GM19467 (cell line): ENCODE measurements around the gene GAS7.

Source experiments
- ATAC-seq: cut with Tn5 transposase; IDR thresholded peaks from one replicate; pipeline ENCODE4 v1.9.1; 2021; ENCODE audit warnings: mild to moderate bottlenecking, moderate library complexity; ENCODE audit not compliant: unreplicated experiment

Gene GAS7

DNA sequence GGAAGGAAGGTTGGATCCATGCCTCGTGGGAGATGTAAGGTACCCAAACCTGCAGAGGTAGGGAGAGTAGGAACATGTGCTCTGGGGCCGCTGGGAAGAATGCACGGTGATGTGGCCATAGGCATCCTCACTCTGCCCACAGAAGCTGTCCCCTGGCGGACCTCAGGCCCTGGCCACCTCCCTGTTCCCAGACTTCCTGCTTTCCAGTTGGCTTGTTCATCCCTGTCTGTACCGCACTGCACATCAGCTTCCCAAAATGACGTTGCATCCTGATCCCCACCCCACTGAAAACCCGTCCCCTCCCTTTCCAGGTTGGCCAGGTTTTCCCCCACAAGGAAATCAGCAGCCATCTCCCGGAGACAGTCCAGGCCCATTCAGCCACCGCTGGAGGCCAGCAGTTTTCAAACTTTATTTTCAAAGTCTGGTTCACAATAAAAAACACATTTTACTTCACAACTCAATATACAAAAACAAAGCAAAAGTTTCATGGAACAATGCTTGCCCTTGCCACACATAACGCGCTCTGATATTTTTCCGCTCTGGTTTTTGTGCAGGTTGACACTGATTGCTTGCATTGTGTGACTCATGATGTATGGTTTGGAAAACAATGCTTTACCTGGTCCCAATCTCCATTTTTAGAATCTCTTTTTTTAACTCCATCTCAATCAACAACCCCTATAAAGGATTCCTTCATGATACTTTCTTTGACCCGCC, 143.0 kb downstream of the GAS7 start:
- no peak for ATAC-seq

GRCh38 chr17:10053782-10054540, 144.4 kb downstream of the GAS7 start:
- no peak for ATAC-seq

- no peak for ATAC-seq
Measured at GRCh38 chr17:10052106-10052813, 146.1 kb downstream of the GAS7 start.

GRCh38 chr17:10051112-10051511, 147.3 kb downstream of the GAS7 start:
- no peak for ATAC-seq

- ATAC-seq = peak; percentile 34
Measured at GRCh38 chr17:10050597-10051101, 147.8 kb downstream of the GAS7 start.

GRCh38 chr17:10048629-10049350, 149.6 kb downstream of the GAS7 start:
- ATAC-seq = no peak

DNA sequence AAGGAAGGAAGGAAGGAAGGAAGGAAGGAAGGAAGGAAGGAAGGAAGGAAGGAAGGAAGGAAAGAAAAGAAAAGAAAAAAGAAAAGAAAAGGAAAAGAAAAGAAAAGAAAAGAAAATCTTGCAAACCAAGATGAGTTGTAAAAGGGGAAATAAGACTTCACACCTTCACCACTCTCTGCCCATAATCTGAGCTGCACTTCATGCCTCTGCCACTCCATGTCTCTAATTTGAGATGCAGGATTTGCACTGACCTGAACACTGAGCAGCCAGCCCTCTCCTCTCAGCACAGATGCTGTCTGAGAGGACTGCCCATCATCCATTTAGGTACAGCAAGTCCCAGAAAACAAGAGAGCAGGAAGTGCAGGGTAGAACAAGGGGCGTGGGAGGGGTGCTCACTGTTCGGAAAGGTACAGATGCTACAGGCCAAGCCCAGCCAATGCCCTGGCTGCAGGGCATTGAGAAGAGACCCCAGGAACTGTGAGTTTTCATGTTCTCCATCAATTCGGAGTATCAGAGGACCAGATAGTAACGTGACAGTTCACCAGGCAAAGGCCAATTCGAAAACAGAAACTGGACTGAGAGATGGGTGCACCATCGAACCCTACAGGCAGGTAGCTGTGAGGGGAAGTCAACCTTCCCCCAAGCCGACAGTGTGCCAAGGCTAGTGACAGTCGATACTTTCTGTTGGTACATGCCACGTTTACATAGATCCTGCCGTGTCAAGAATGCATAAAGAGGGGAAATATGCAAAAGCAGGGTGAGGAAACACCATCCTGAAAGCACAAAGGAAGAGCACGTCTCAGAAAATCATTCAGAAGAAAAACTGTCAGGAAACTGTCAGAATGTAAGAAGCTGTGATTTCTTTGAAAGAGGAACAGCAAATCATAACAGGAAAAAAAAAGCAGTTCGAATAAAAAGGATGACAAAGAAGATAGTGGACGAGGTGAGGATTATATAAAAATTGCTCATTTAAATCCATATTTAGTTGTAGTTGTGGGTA, 151.3 kb downstream of the GAS7 start:
- peak; percentile 53 for ATAC-seq

GRCh38 chr17:10045871-10046658, 152.3 kb downstream of the GAS7 start:
- no peak for ATAC-seq

DNA sequence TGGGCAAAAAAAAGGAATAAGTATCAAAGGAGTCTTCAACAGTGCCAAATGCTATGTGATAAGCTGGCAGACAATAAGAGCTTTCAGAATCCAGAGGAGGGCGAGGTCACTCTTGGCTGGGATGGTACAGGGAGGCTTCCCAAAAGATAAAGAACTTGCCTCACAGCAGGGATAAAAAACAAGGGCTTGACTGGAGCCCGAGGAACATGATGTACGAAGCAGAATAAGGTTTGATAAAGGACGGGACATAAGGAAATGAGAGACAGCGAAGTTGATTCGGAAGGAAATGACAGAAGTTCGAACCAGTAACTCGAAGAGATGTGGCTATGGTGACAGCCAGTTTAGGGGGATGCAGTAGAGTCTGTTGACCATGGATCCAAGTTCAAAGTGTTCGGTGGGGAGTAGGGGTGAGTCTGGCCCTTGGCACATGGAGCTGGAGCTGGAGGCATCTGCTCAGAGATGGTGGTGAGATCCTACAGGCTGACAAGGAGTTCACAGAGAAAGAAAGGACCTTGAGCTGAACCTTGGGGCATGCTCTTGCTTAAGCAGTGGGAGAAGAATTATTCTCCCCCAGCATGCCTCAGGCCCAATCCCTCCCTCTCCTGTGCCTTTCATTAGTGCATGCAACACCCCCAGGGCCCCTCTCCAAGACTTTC, 155.7 kb downstream of the GAS7 start:
- no peak for ATAC-seq

- peak; percentile 28 for ATAC-seq
Measured at GRCh38 chr17:10041916-10042588, 156.4 kb downstream of the GAS7 start.

- no peak for ATAC-seq
Measured at GRCh38 chr17:10041287-10041612, 157.2 kb downstream of the GAS7 start.

GRCh38 chr17:10036511-10037061, 161.8 kb downstream of the GAS7 start:
- ATAC-seq = no peak

DNA sequence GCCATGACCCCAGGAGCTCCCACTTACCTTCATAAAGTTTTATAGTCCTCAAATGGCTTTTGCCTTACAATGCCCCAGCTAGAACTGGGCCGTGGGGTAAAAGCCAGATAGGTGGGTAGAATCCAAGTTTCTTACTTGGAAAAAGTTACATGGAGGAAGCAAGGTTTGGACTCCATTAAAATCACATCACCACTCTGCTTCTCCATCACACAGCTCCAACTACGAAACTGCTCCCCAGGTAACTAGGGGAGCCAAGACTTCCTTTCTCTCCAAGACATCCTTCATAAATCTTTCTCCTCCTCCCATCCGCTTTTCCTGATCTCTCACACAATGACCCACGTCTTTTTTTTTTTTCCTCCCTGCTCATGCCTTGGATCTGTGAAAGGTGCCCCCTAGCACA, 162.5 kb downstream of the GAS7 start:
- ATAC-seq = no peak

DNA sequence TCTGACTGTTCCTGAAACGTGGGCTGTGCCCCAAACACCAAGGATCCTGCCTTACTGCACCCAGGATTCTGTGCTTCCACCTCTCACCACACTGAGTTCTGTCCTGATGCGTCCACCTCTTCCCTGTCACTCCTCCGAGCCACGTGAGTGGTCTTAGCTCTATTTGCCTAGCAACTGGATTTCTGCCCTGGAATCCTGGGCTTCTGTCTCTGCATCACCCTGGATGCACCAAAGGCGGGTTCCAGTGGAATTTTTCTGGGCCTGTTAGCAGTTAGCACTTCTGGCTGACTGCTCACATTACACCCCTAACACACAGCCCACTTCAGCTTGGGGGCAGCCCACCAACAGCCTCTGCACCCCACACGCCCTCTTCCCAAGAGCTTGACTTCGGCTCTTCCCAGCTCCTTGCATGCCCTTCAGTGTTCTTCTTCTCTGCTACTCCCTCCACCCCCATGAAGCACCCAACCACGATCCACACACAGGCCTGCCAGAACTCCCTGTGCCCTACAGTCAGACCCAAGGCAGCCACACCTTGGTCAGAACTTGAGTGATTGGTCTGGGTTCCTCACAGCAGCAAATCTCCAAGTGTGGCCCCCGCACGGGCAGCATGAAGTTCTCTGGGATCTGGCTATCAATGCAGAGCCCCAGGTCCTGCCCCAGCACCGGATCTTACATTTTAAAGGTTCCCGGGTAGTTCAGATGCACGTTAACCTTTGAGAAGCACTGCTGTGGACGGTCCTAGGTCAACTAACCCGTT, 163.5 kb downstream of the GAS7 start:
- no peak for ATAC-seq

GRCh38 chr17:10033959-10034358, 164.4 kb downstream of the GAS7 start:
- no peak for ATAC-seq

- peak; percentile 46 for ATAC-seq
Measured at GRCh38 chr17:10033449-10033848, 165.0 kb downstream of the GAS7 start.
